GM12878 (cell line): Measurements from ENCODE around the gene UBE2O. TPM values are rescaled to one million over a fixed set of nuclear protein-coding genes. Genes with fewer than 3 reads are reported as not detected.

ENCODE experiments used
- ATF7 ChIP-seq: fragments of 450-650 bp; IDR thresholded peaks from 2 replicates; pipeline ENCODE4 v1.6.1; 2016; ENCODE audit warnings: low read depth, mild to moderate bottlenecking
- BACH1 ChIP-seq: fragments of 450-650 bp; IDR thresholded peaks from 2 replicates; pipeline ENCODE4 v1.6.1; 2017; ENCODE audit warnings: mild to moderate bottlenecking, borderline replicate concordance
- BHLHE40 ChIP-seq, 2 experiments: fragments of 450-650 bp in 1 of 2; IDR thresholded peaks; 2 replicates each; pipeline ENCODE4 v1.6.1; 2011 to 2017; ENCODE audit warnings: low read depth in 2 of 2, borderline replicate concordance in 1 of 2, improper control_type of control experiment in 1 of 2, low read length in 1 of 2, mild to moderate bottlenecking in 1 of 2
- CHD2 ChIP-seq: IDR thresholded peaks from 2 replicates; pipeline ENCODE4 v1.6.1; 2011; ENCODE audit warnings: low read depth, low read length, improper control_type of control experiment, borderline replicate concordance
- EED ChIP-seq: sonication (generic); IDR thresholded peaks from 2 replicates; pipeline ENCODE4 v1.6.1; 2016; ENCODE audit warnings: antibody characterized with exemption, low read depth
- JUNB ChIP-seq: IDR thresholded peaks from 2 replicates; pipeline ENCODE4 v1.6.1; 2016; ENCODE audit warnings: antibody characterized with exemption, mild to moderate bottlenecking
- JUND ChIP-seq: IDR thresholded peaks from 2 replicates; pipeline ENCODE4 v1.6.1; 2012; ENCODE audit warnings: low read depth, mild to moderate bottlenecking, low read length, improper control_type of control experiment, moderate library complexity
- KAT2A ChIP-seq: conservative IDR thresholded peaks from 2 replicates; pipeline ENCODE4 v1.6.1; 2011; ENCODE audit warnings: low read depth, low read length; ENCODE audit not compliant: control insufficient read depth
- MEF2B ChIP-seq: fragments of 450-650 bp; IDR thresholded peaks from 2 replicates; pipeline ENCODE4 v1.6.1; 2018; ENCODE audit warnings: mild to moderate bottlenecking, moderate library complexity; ENCODE audit not compliant: partially characterized antibody, poor library complexity, severe bottlenecking
- NFYB ChIP-seq: IDR thresholded peaks from 2 replicates; pipeline ENCODE4 v1.6.1; 2011; ENCODE audit warnings: low read depth, mild to moderate bottlenecking, low read length, improper control_type of control experiment, moderate library complexity; ENCODE audit not compliant: insufficient read depth
- PAX5 ChIP-seq: IDR thresholded peaks from 2 replicates; pipeline ENCODE4 v1.6.1; 2011; ENCODE audit warnings: low read depth, low read length, borderline replicate concordance
- SMC3 ChIP-seq: IDR thresholded peaks from 2 replicates; pipeline ENCODE4 v1.6.1; 2011; ENCODE audit warnings: low read length, improper control_type of control experiment, borderline replicate concordance
- SRF ChIP-seq, 2 experiments: IDR thresholded peaks; 2 replicates each; pipeline ENCODE4 v1.6.1; 2011; ENCODE audit warnings: low read depth in 2 of 2, low read length in 2 of 2, mild to moderate bottlenecking in 1 of 2, moderate library complexity in 1 of 2
- TAF1 ChIP-seq: IDR thresholded peaks from 2 replicates; pipeline ENCODE4 v1.6.1; 2011; ENCODE audit warnings: mild to moderate bottlenecking, low read depth, low read length, borderline replicate concordance
- ZNF207 ChIP-seq: fragments of 450-650 bp; IDR thresholded peaks from 2 replicates; pipeline ENCODE4 v1.6.1; 2014; ENCODE audit warnings: antibody characterized with exemption, mild to moderate bottlenecking, borderline replicate concordance
- polyA plus RNA-seq, 11 experiments: library from polyadenylated mRNA; depleted of rRNA in 4 of 11; unstranded in 6 of 11; stranded (reverse) in 5 of 11; fragments of >200 nt; fragmentation: Nextera tagmentation in 4 of 11; fragmentation: Illumina TruSeq in 1 of 11; extraction: Ambion mirVana in 4 of 11; extraction: Trizol in 1 of 11; gene quantifications; 1 replicate in 1 of 11; 2 replicates in 10 of 11; pipeline versions ENCODE4 v1.2.1 to v1.2.3, GENCODE V29; 2011 to 2016; ENCODE audit warnings: inconsistent platforms in 2 of 11, missing spikeins in 2 of 11, low read depth in 1 of 11
- total RNA-seq, 4 experiments: library from RNA; depleted of rRNA in 3 of 4; stranded (reverse); fragments of >200 nt in 3 of 4; fragmentation: Illumina TruSeq in 1 of 4; extraction: Trizol in 1 of 4; gene quantifications; 2 replicates each; pipeline versions ENCODE4 v1.2.1 to v1.2.3, GENCODE V29; 2013 to 2021
- TF ChIP-seq, protein P1 (sequence below): fragments of 450-650 bp; IDR thresholded peaks from 2 replicates; pipeline ENCODE4 v1.6.1; 2018; ENCODE audit warnings: mild to moderate bottlenecking, low read depth, moderate library complexity; ENCODE audit not compliant: partially characterized antibody
- TF ChIP-seq, protein P2 (sequence below): IDR thresholded peaks from 2 replicates; pipeline ENCODE4 v1.6.1; 2011; ENCODE audit warnings: low read depth, low read length, improper control_type of control experiment, borderline replicate concordance
- TF ChIP-seq, protein P3 (sequence below): fragments of 150-350 bp; IDR thresholded peaks from 2 replicates; pipeline ENCODE4 v1.6.1; 2016; ENCODE audit warnings: low read depth, low read length
- TF ChIP-seq, protein P4 (sequence below): IDR thresholded peaks from 2 replicates; pipeline ENCODE4 v1.6.1; 2011; ENCODE audit warnings: mild to moderate bottlenecking, low read depth, low read length, moderate library complexity; ENCODE audit not compliant: insufficient replicate concordance

The UBE2O gene
- total and polyA plus RNA-seq, 10 of the 15 experiments (the other 5 are each of a cell fraction or from before 2014, with no cell fraction given), result 2.1 to 39.0 (median 14.1) TPM

DNA sequence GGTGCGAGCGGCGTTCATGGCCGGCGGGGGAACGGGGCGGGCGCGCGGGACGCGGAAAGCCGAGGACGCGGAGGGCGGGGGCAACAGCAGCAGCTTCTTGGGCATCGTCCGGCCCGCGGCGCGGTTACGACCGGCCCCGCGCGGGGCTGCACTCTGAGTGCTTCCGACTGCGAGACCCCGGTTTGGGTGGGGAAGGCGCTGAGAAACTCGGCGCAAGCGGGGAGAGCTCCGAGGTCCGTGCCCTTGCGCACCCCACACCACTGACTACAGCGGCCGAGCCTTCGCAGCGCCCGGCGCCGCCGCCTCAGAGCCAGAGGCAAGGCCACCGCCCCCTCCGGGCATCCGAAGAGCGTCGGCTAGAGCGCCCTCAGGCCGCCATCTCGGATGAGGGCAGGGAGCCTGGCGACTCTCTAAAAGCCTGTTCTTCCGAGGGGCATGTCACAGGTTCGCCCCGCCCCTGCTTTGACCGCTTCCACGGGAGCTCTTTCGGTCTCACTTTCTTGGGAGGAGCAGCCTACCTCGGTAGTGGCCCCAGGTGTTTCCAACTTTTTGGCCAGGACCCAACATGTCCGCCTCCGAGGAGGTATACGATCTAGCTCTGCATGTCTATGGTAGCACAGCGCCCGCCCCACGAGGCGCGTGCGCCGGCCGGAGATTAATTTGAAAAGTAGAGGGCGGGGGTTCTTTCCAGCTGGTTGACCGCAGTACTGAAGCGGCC, 99.2 kb downstream of the UBE2O start, which contains the start of gene PRPSAP1 (continued):
- TF ChIP-seq NFYB, result no peak
- TF ChIP-seq MEF2B, result peak; percentile 45
- TF ChIP-seq JUNB, result no peak
- no peak; the same call in 1 of the 2 replicates for TF ChIP-seq EED
- TF ChIP-seq BACH1, result no peak
- TF ChIP-seq TAF1, result peak; percentile 97
- no peak for TF ChIP-seq SRF (IDR thresholded peaks at IDR 0.05; ENCODE audit: low read depth in 2 of 2, low read length in 2 of 2)
- TF ChIP-seq KAT2A, result no peak
- TF ChIP-seq, protein P1, sequence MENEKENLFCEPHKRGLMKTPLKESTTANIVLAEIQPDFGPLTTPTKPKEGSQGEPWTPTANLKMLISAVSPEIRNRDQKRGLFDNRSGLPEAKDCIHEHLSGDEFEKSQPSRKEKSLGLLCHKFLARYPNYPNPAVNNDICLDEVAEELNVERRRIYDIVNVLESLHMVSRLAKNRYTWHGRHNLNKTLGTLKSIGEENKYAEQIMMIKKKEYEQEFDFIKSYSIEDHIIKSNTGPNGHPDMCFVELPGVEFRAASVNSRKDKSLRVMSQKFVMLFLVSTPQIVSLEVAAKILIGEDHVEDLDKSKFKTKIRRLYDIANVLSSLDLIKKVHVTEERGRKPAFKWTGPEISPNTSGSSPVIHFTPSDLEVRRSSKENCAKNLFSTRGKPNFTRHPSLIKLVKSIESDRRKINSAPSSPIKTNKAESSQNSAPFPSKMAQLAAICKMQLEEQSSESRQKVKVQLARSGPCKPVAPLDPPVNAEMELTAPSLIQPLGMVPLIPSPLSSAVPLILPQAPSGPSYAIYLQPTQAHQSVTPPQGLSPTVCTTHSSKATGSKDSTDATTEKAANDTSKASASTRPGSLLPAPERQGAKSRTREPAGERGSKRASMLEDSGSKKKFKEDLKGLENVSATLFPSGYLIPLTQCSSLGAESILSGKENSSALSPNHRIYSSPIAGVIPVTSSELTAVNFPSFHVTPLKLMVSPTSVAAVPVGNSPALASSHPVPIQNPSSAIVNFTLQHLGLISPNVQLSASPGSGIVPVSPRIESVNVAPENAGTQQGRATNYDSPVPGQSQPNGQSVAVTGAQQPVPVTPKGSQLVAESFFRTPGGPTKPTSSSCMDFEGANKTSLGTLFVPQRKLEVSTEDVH, result no peak
- peak; percentile 69 for TF ChIP-seq ATF7
- peak; percentile 89; the same call in 1 of the 2 replicates for TF ChIP-seq ZNF207
- TF ChIP-seq PAX5, result 0 out of 2 replicates have a peak, but pooled peaks have one; percentile 14
- no peak for TF ChIP-seq JUND
- TF ChIP-seq SMC3, result no peak
- peak; percentile 53; the same call in 1 of the 2 replicates for TF ChIP-seq CHD2
- TF ChIP-seq, protein P2, sequence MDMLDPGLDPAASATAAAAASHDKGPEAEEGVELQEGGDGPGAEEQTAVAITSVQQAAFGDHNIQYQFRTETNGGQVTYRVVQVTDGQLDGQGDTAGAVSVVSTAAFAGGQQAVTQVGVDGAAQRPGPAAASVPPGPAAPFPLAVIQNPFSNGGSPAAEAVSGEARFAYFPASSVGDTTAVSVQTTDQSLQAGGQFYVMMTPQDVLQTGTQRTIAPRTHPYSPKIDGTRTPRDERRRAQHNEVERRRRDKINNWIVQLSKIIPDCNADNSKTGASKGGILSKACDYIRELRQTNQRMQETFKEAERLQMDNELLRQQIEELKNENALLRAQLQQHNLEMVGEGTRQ, result no peak
- TF ChIP-seq, protein P3, sequence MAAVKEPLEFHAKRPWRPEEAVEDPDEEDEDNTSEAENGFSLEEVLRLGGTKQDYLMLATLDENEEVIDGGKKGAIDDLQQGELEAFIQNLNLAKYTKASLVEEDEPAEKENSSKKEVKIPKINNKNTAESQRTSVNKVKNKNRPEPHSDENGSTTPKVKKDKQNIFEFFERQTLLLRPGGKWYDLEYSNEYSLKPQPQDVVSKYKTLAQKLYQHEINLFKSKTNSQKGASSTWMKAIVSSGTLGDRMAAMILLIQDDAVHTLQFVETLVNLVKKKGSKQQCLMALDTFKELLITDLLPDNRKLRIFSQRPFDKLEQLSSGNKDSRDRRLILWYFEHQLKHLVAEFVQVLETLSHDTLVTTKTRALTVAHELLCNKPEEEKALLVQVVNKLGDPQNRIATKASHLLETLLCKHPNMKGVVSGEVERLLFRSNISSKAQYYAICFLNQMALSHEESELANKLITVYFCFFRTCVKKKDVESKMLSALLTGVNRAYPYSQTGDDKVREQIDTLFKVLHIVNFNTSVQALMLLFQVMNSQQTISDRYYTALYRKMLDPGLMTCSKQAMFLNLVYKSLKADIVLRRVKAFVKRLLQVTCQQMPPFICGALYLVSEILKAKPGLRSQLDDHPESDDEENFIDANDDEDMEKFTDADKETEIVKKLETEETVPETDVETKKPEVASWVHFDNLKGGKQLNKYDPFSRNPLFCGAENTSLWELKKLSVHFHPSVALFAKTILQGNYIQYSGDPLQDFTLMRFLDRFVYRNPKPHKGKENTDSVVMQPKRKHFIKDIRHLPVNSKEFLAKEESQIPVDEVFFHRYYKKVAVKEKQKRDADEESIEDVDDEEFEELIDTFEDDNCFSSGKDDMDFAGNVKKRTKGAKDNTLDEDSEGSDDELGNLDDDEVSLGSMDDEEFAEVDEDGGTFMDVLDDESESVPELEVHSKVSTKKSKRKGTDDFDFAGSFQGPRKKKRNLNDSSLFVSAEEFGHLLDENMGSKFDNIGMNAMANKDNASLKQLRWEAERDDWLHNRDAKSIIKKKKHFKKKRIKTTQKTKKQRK, result no peak
- TF ChIP-seq, protein P4, sequence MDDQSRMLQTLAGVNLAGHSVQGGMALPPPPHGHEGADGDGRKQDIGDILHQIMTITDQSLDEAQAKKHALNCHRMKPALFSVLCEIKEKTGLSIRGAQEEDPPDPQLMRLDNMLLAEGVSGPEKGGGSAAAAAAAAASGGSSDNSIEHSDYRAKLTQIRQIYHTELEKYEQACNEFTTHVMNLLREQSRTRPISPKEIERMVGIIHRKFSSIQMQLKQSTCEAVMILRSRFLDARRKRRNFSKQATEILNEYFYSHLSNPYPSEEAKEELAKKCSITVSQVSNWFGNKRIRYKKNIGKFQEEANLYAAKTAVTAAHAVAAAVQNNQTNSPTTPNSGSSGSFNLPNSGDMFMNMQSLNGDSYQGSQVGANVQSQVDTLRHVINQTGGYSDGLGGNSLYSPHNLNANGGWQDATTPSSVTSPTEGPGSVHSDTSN, result peak; percentile 38
- TF ChIP-seq BHLHE40 (IDR thresholded peaks at IDR 0.05; ENCODE audit: borderline replicate concordance in 1 of 2, low read depth in 2 of 2, low read length in 1 of 2), result peak; percentile 40 to 73; a peak in 1 of 4 replicates
